Measurements from ENCODE around the gene MCM7. TPM values are rescaled to one million over a fixed set of nuclear protein-coding genes. Genes with fewer than 3 reads are reported as not detected.

MCM7 gene
- total RNA-seq, 1 donor from 2014 or later = 206 TPM

DNA sequence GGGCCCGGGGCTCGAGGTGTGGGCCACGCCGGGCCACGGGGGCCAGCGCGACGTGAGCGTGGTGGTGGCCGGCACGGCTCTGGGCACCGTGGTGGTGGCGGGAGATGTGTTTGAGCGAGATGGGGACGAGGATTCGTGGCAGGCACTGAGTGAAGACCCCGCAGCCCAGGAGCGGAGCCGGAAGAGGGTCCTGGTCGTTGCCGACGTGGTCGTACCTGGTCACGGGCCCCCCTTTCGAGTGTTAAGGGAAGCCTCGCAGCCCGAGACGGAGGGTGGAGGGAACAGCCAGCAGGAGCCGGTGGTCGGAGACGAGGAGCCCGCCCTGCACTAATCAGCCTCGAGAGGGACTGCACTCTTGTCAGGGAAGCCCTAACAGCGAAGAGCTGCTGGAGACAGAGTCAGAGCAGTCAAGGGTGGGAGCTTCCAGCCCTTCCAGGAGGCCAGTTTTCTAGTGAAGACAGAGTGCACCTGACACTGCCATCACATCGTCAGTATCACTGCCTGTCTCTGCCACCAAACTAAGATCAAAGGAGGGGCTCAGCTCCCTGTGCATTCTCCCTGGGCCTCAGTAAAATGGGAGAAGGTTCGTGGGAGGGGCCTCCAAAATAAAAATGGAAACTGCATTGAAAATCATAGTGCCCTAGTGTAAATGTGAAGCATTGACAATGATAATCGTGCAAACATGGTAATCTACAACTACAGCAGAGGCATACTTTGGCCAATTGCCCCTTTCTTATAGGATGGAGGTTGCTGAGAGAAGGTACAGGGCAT is 26.9 kb upstream of the MCM7 start:
- Mint-ChIP-seq H3K4me3 (peak overlapping the region; percentile 85), H3K9me3 (no peaks in the 10 kb centered on the region), H3K36me3 (peaks cover 5% of the 10 kb centered on the region), H3K4me1 (peaks cover 28% of the 10 kb centered on the region), H3K27me3 (ENCODE audit: insufficient read depth, low read depth) (peaks cover 4% of the 10 kb centered on the region), H3K27ac (no peak overlapping the region)
- Histone ChIP-seq H4K20me1 (ENCODE audit: low read depth) (no peaks in the 10 kb centered on the region), H3K36me3 (no peaks in the 10 kb centered on the region), H3K79me2 (ENCODE audit: low read depth) (peaks cover 9% of the 10 kb centered on the region), H3K27me3 (peaks cover 33% of the 10 kb centered on the region), H3F3A (ENCODE audit: low read depth) (peaks cover 39% of the 10 kb centered on the region), H2AFZ (replicated peaks) (peak overlapping the region; percentile 74), H3K9ac (peak overlapping the region; percentile 42), H3K4me3 (peak overlapping the region; percentile 68), H3K4me2 (peak overlapping the region; percentile 97), H3K4me1 (no peaks in the 10 kb centered on the region), H3K27ac (no peak overlapping the region), H3K9me3 (ENCODE audit: low read depth) (no peaks in the 10 kb centered on the region)
- TF ChIP-seq EZH2phosphoT487 (IDR thresholded peaks at IDR 0.05) (no peak), EZH2 (IDR thresholded peaks at IDR 0.05) (no peak)
- TF ChIP-seq, protein P1, sequence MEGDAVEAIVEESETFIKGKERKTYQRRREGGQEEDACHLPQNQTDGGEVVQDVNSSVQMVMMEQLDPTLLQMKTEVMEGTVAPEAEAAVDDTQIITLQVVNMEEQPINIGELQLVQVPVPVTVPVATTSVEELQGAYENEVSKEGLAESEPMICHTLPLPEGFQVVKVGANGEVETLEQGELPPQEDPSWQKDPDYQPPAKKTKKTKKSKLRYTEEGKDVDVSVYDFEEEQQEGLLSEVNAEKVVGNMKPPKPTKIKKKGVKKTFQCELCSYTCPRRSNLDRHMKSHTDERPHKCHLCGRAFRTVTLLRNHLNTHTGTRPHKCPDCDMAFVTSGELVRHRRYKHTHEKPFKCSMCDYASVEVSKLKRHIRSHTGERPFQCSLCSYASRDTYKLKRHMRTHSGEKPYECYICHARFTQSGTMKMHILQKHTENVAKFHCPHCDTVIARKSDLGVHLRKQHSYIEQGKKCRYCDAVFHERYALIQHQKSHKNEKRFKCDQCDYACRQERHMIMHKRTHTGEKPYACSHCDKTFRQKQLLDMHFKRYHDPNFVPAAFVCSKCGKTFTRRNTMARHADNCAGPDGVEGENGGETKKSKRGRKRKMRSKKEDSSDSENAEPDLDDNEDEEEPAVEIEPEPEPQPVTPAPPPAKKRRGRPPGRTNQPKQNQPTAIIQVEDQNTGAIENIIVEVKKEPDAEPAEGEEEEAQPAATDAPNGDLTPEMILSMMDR (IDR thresholded peaks at IDR 0.05) = no peak
- DNase-seq (ENCODE audit: low spot score) = peak; percentile 66

DNA sequence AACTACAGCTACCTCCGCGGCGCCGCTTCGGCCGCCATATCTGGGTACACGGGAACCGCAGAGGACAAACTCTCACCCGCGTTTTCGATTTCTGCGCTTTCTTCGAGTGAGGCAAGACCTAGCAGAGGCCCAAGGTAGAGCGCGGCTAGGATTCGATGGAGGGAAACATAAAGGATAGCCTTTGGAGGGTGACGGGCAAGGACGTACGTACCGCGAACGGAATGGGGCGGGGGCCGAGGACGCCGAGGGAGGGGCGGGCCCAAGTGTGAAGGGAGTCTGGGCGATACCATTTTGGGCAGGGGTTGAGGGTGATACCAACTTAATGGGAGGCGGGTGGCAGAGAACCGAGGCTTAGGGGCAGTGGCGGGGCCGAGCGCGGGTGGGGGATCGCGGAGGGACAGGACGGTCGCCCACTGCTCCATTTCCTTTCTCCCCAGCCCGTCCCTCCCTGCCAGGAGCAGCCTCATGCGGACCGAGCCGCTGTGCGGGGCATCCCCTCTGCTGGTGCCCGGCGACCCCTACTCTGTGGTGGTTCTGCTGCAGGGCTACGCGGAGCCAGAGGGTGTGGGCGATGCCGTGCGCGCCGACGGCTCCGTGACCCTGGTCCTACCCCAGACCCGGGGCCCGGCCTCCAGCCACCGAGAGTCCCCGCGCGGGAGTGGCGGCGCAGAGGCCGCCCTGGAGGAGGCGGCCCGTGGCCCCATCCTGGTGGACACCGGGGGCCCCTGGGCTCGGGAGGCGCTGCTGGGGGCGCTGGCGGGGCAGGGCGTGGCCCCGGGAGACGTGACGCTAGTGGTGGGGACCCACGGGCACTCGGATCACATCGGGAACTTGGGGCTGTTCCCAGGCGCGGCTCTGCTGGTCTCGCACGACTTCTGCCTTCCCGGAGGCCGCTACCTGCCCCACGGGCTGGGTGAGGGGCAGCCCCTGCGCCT is 26.0 kb upstream of the MCM7 start, which contains the start of gene MBLAC1:
MBLAC1 (plus strand) TSS at position 37 of the 935 bp plus-strand sequence; CDS start at position 466, 429 bp downstream.
- Histone ChIP-seq H3K27me3 (peaks cover 33% of the 10 kb centered on the region), H3K4me1 (no peaks in the 10 kb centered on the region), H3F3A (ENCODE audit: low read depth) (peaks cover 37% of the 10 kb centered on the region), H3K27ac (peak within 1 kb of the TSS; percentile 68), H3K4me2 (peak within 1 kb of the TSS; percentile 97), H3K9ac (peak within 1 kb of the TSS; percentile 48), H2AFZ (replicated peaks) (peak within 1 kb of the TSS; percentile 74), H3K36me3 (no peaks in the 10 kb centered on the region), H4K20me1 (ENCODE audit: low read depth) (no peaks in the 10 kb centered on the region), H3K4me3 (peak within 1 kb of the TSS; percentile 68), H3K79me2 (ENCODE audit: low read depth) (peaks cover 9% of the 10 kb centered on the region), H3K9me3 (ENCODE audit: low read depth) (no peaks in the 10 kb centered on the region)
- H3K27ac Mint-ChIP-seq = peak within 1 kb of the TSS; percentile 95
- TF ChIP-seq EZH2 (IDR thresholded peaks at IDR 0.05) (peak; percentile 10), EZH2phosphoT487 (IDR thresholded peaks at IDR 0.05) (no peak)
- H3K27me3 Mint-ChIP-seq (ENCODE audit: insufficient read depth, low read depth) = peaks cover 4% of the 10 kb centered on the region
- peaks cover 25% of the 10 kb centered on the region for H3K4me1 Mint-ChIP-seq
- no peaks in the 10 kb centered on the region for H3K9me3 Mint-ChIP-seq
- peak; percentile 94 for DNase-seq (ENCODE audit: low spot score)
- peaks cover 8% of the 10 kb centered on the region for H3K36me3 Mint-ChIP-seq
- peak within 1 kb of the TSS; percentile 99 for H3K4me3 Mint-ChIP-seq

DNA sequence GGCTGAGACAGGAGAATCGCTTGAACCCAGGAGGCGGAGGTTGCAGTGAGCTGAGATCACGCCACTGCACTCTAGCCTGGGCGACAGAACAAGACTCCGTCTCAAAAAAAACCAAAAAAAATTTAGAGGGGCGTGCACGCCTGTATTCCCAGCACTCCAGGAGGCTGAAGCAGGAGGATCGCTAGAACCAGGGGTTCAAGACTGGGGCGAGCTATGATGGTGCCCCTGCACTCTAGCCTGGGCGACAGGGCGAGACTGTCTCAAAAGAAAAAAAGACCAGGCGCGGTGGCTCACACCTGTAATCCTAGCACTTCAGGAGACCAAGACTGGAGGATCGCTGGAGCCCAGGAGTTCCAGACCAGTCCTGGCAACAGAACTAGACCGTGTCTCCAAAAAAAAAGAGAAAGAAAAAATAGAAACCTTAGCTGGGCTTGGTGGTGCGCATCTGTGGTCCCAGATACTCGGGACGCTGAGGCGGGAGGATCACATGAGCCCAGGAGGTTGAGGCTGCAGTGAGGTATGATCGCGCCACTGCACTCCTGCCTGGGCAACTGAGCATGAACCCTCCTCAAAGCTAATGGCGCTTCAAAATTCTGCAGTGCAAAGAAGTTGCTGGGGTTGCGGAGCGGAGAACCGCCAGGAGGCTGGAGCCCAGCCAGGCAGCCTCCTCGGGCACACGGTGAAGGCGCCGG is 25.2 kb upstream of the MCM7 start:
- Histone ChIP-seq H2AFZ (replicated peaks) (peak overlapping the region; percentile 74), H3K9me3 (ENCODE audit: low read depth) (no peaks in the 10 kb centered on the region), H3K27me3 (peaks cover 33% of the 10 kb centered on the region), H3K4me3 (peak overlapping the region; percentile 68), H3K4me2 (peak overlapping the region; percentile 97), H3K79me2 (ENCODE audit: low read depth) (peaks cover 15% of the 10 kb centered on the region), H3K27ac (peak overlapping the region; percentile 68), H3F3A (ENCODE audit: low read depth) (peaks cover 32% of the 10 kb centered on the region), H3K9ac (peak overlapping the region; percentile 48), H4K20me1 (ENCODE audit: low read depth) (no peaks in the 10 kb centered on the region), H3K4me1 (no peaks in the 10 kb centered on the region), H3K36me3 (no peaks in the 10 kb centered on the region)
- TF ChIP-seq, protein P1 (IDR thresholded peaks at IDR 0.05) = no peak
- TF ChIP-seq EZH2 (IDR thresholded peaks at IDR 0.05) = peak; percentile 2
- H3K27ac Mint-ChIP-seq = peak overlapping the region; percentile 95
- H3K4me3 Mint-ChIP-seq = peak overlapping the region; percentile 99
- H3K27me3 Mint-ChIP-seq (ENCODE audit: insufficient read depth, low read depth) = peaks cover 4% of the 10 kb centered on the region
- no peaks in the 10 kb centered on the region for H3K9me3 Mint-ChIP-seq
- peaks cover 27% of the 10 kb centered on the region for H3K4me1 Mint-ChIP-seq
- DNase-seq (ENCODE audit: low spot score) = no peak
- H3K36me3 Mint-ChIP-seq = peaks cover 8% of the 10 kb centered on the region

Measured in neural progenitor cell (in vitro differentiated cells).